Endothelial cell of umbilical vein (primary cell): ENCODE results near the gene LRRC52. TPM values are rescaled to one million over a fixed set of nuclear protein-coding genes. Genes with fewer than 3 reads are reported as not detected.

Experiments used
- BruUV-seq: library from RNA; stranded (reverse); fragments of 400-500 nt; replicated peaks from 2 replicates; lab custom pipeline; 2021; lab: Mats Ljungman, UMichigan
- CTCF ChIA-PET: fragments of 300-600, 350-600 bp; sonication (Branson Sonifier 250); formaldehyde crosslinking; loops from one replicate; lab custom pipeline; 2021; ENCODE audit warnings: antibody characterized with exemption, inconsistent platforms; lab: Charles Lee
- POLR2A ChIA-PET: fragments of 300-600, 350-600 bp; sonication (Branson Sonifier 250); formaldehyde crosslinking; loops from one replicate; lab custom pipeline; 2021; ENCODE audit warnings: antibody characterized with exemption, inconsistent platforms; lab: Charles Lee
- DNase-seq: peaks from one replicate; pipeline ENCODE4 v3.0.0-alpha.2; 2011; ENCODE audit warnings: low read depth, low spot score
- FAIRE-seq: peaks from 2 replicates; lab custom pipeline; 2011; peaks lifted over from hg19 to GRCh38; lab: Jason Lieb, UNC
- H2AFZ ChIP-seq: 2 replicates; pipeline ENCODE4 v1.6.0; 2012; ENCODE audit warnings: low read depth, low read length, control low read depth, inconsistent platforms
- H3K27ac ChIP-seq: 2 replicates; pipeline ENCODE4 v1.5.1; 2011; ENCODE audit warnings: low read depth, mild to moderate bottlenecking, control low read depth, low read length, moderate library complexity; ENCODE audit not compliant: insufficient read depth
- H3K27me3 ChIP-seq, 2 experiments: 2 replicates each; pipeline versions ENCODE4 v1.6.0 to v1.6.1; 2011; ENCODE audit warnings: low read length in 2 of 2, mixed read lengths in 1 of 2; ENCODE audit not compliant: control insufficient read depth in 2 of 2, insufficient read depth in 2 of 2
- H3K36me3 ChIP-seq, 2 experiments: 2 replicates in 1 of 2; 3 replicates in 1 of 2; pipeline ENCODE4 v1.5.1; 2011; ENCODE audit warnings: low read length in 2 of 2, mild to moderate bottlenecking in 1 of 2, moderate library complexity in 1 of 2; ENCODE audit not compliant: control insufficient read depth in 2 of 2, insufficient read depth in 2 of 2; ENCODE audit errors: extremely low read depth in 1 of 2
- H3K4me1 ChIP-seq: 3 replicates; pipeline ENCODE4 v1.5.1; 2011; ENCODE audit warnings: mild to moderate bottlenecking, low read length; ENCODE audit not compliant: control insufficient read depth, insufficient read depth; ENCODE audit errors: extremely low read depth
- H3K4me2 ChIP-seq: 2 replicates; pipeline ENCODE4 v1.6.1; 2011; ENCODE audit warnings: low read length, control low read depth, mixed read lengths; ENCODE audit not compliant: insufficient read depth
- H3K4me3 ChIP-seq, 3 experiments: fragments of 200-600 bp in 1 of 3; sonication (generic), shearing (Covaris generic) in 1 of 3; replicated peaks in 1 of 3; 2 replicates each; pipeline ENCODE4 v1.5.1; 2011 to 2016; ENCODE audit warnings: control low read depth in 3 of 3, low read length in 3 of 3, mild to moderate bottlenecking in 2 of 3, inconsistent platforms in 1 of 3, low read depth in 1 of 3, moderate library complexity in 1 of 3; ENCODE audit not compliant: insufficient read depth in 1 of 3
- H3K79me2 ChIP-seq: 2 replicates; pipeline ENCODE4 v1.6.0; 2012; ENCODE audit warnings: low read length, inconsistent platforms; ENCODE audit not compliant: control insufficient read depth, insufficient read depth
- H3K9ac ChIP-seq: replicated peaks from 2 replicates; pipeline ENCODE3; 2011; ENCODE audit warnings: low read length, control low read depth; ENCODE audit not compliant: insufficient read depth; ENCODE audit errors: extremely low read depth
- H3K9me1 ChIP-seq: replicated peaks from 3 replicates; pipeline ENCODE4 v1.6.0; 2011; ENCODE audit warnings: mild to moderate bottlenecking, low read length; ENCODE audit not compliant: control insufficient read depth, insufficient read depth; ENCODE audit errors: extremely low read depth
- H3K9me3 ChIP-seq: replicated peaks from 2 replicates; pipeline ENCODE4 v1.5.1; 2012; ENCODE audit warnings: low read length, inconsistent platforms; ENCODE audit not compliant: control insufficient read depth, insufficient read depth
- H4K20me1 ChIP-seq: replicated peaks from 2 replicates; pipeline ENCODE3; 2011; ENCODE audit warnings: mild to moderate bottlenecking, low read length; ENCODE audit not compliant: control insufficient read depth, insufficient read depth; ENCODE audit errors: extremely low read depth
- CTCF ChIP-seq, 2 donors: IDR thresholded peaks; 1 replicate in 1 of 2; 2 replicates in 1 of 2; pipeline ENCODE4 v1.5.1; 2011; ENCODE audit warnings: low read length in 2 of 2, mild to moderate bottlenecking in 2 of 2, moderate library complexity in 2 of 2, control low read depth in 1 of 2, inconsistent platforms in 1 of 2, low read depth in 1 of 2; ENCODE audit not compliant: insufficient read depth in 1 of 2; ENCODE audit errors: extremely low read depth in 1 of 2
- EZH2 ChIP-seq: IDR thresholded peaks from 2 replicates; pipeline ENCODE4 v1.6.1; 2012; ENCODE audit warnings: borderline replicate concordance, low read depth, mild to moderate bottlenecking, moderate library complexity, low read length, inconsistent platforms; ENCODE audit not compliant: severe bottlenecking
- FOS ChIP-seq: IDR thresholded peaks from 2 replicates; pipeline ENCODE4 v1.6.1; 2011; ENCODE audit warnings: mild to moderate bottlenecking, low read length, moderate library complexity, borderline replicate concordance; ENCODE audit not compliant: insufficient read depth
- GATA2 ChIP-seq: IDR thresholded peaks from 2 replicates; pipeline ENCODE4 v1.7.0; 2011; ENCODE audit warnings: low read depth, mild to moderate bottlenecking, moderate library complexity, mixed read lengths, low read length; ENCODE audit not compliant: insufficient read length, insufficient read depth
- JUN ChIP-seq: IDR thresholded peaks from 2 replicates; pipeline ENCODE4 v1.6.1; 2011; ENCODE audit warnings: borderline replicate concordance, low read depth; ENCODE audit not compliant: insufficient read length, insufficient read depth
- MAX ChIP-seq: IDR thresholded peaks from 2 replicates; pipeline ENCODE4 v1.6.1; 2011; ENCODE audit not compliant: insufficient read depth, insufficient read length
- MYC ChIP-seq: IDR thresholded peaks from one replicate; pipeline ENCODE4 v1.6.1; 2011; ENCODE audit warnings: mild to moderate bottlenecking, low read depth, low read length
- POLR2A ChIP-seq: IDR thresholded peaks from 2 replicates; pipeline ENCODE4 v1.6.1; 2012; ENCODE audit warnings: low read depth, mild to moderate bottlenecking, control low read depth, low read length
- POLR2AphosphoS5 ChIP-seq: IDR thresholded peaks from 2 replicates; pipeline ENCODE4 v1.6.1; 2012; ENCODE audit warnings: low read depth, mild to moderate bottlenecking, control low read depth, low read length, moderate library complexity; ENCODE audit not compliant: insufficient read depth
- dilution Hi-C: fragments of 300-500 bp; cut with MboI; formaldehyde crosslinking; loops from one replicate; pipeline ENCODE4 v1.15.0; 2019; ENCODE audit warnings: low sequenced_read_pairs; ENCODE audit not compliant: extremely low pct_ligation_motif_present
- intact Hi-C: fragments of 100-400 bp; cut with micrococcal nuclease; formaldehyde crosslinking; loops from one replicate; pipeline ENCODE4 v1.10.0; 2022
- polyA plus RNA-seq, 4 experiments: library from polyadenylated mRNA; depleted of rRNA in 3 of 4; stranded (reverse) in 3 of 4; unstranded in 1 of 4; fragments of >200 nt; gene quantifications; 2 replicates each; pipeline versions ENCODE4 v1.2.1 to v1.2.3, GENCODE V29; 2011 to 2012; ENCODE audit warnings: missing spikeins in 1 of 4
- total RNA-seq: library from RNA; stranded (reverse); gene quantifications from 2 replicates; pipeline ENCODE4 v1.2.3, GENCODE V29; 2021

Gene LRRC52
- total and polyA plus RNA-seq, 2 donors (not counting 3 experiments of a cell fraction or from before 2014, with no cell fraction given), result not detected

- Histone ChIP-seq H4K20me1 (no peaks in the 10 kb centered on the region), H3K9ac (no peak overlapping the region), H3K9me3 (no peaks in the 10 kb centered on the region), H3K36me3 (no peaks in the 10 kb centered on the region), H3K9me1 (no peaks in the 10 kb centered on the region), H3K27me3 (peaks cover 2 to 9% of the 10 kb centered on the region in 2 experiments), H3K4me1 (no peaks in the 10 kb centered on the region), H3K27ac (no peak overlapping the region), H3K4me3 (no peak overlapping the region), H2AFZ (no peak overlapping the region), H3K79me2 (no peaks in the 10 kb centered on the region), H3K4me2 (no peak overlapping the region)
- dilution Hi-C loops, result no loop called here
- ChIA-PET CTCF (interaction anchor here (1.1 kb wide), 1 partner anchor 11 kb away, joined by 4 read pairs; no protein-coding TSS in a partner anchor), POLR2A (no interaction called here)
- intact Hi-C loops, result no loop called here
- FAIRE-seq (no peak), DNase-seq (no peak)
- BruUV-seq, result no TSS peak
- no peak for TF ChIP-seq JUN
- no peak for TF ChIP-seq POLR2AphosphoS5
- no peak for TF ChIP-seq CTCF (IDR thresholded peaks at IDR 0.05; ENCODE audit: extremely low read depth in 1 of 2, insufficient read depth in 1 of 2, low read depth in 1 of 2, low read length in 2 of 2)
- TF ChIP-seq MAX, result no peak
- no peak for TF ChIP-seq GATA2
- no peak for TF ChIP-seq EZH2
- TF ChIP-seq FOS, result no peak
- TF ChIP-seq MYC, result no peak
- TF ChIP-seq POLR2A, result no peak
Observed at GRCh38 chr1:165581926-165582325, 38.1 kb downstream of the LRRC52 start.
